ENCODE data around the gene TMEM18. TPM values are rescaled to one million over a fixed set of nuclear protein-coding genes. Genes with fewer than 3 reads are reported as not detected.

Gene TMEM18
- total RNA-seq, 4 donors from 2014 or later = 11.0 to 31.0 (median 14.5) TPM

DNA sequence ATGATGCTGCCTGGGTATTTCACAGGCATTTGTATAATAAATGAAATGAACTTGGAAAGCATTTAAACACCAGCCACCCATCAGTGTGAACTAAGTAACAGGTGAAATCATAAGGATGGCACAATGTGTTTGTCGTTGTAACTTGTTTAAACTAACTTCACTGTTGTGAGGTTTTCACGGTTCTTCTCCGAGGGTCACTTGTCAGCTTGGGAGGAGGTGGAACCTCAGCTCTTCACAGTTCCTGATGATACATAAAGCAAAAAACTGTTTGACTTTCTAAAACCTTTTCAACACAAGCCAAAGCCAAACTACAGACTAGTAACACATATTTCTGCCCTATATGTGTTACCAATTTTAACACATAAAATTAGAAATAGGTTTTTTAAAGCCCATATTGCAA is 13.1 kb downstream of the TMEM18 start:
- Histone ChIP-seq H3K27me3 (peaks cover 18% of the 10 kb centered on the region), H3K36me3 (peaks cover 0 to 24% (median 10%) of the 10 kb centered on the region in 4 donors), H3K9me3 (no peaks in the 10 kb centered on the region), H3K4me1 (no peaks in the 10 kb centered on the region), H3K4me3 (no peak overlapping the region), H3K27ac (no peak overlapping the region)
- 68 to 92% methylated on average over 3 of the region's 3 CpGs for WGBS, 2 donors (ENCODE audit: low coverage in 1 of 2)
- TF ChIP-seq, protein P1, sequence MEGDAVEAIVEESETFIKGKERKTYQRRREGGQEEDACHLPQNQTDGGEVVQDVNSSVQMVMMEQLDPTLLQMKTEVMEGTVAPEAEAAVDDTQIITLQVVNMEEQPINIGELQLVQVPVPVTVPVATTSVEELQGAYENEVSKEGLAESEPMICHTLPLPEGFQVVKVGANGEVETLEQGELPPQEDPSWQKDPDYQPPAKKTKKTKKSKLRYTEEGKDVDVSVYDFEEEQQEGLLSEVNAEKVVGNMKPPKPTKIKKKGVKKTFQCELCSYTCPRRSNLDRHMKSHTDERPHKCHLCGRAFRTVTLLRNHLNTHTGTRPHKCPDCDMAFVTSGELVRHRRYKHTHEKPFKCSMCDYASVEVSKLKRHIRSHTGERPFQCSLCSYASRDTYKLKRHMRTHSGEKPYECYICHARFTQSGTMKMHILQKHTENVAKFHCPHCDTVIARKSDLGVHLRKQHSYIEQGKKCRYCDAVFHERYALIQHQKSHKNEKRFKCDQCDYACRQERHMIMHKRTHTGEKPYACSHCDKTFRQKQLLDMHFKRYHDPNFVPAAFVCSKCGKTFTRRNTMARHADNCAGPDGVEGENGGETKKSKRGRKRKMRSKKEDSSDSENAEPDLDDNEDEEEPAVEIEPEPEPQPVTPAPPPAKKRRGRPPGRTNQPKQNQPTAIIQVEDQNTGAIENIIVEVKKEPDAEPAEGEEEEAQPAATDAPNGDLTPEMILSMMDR (IDR thresholded peaks at IDR 0.05) = no peak
- no peak for TF ChIP-seq EP300 (IDR thresholded peaks at IDR 0.05; ENCODE audit: low read depth)
- TF ChIP-seq POLR2AphosphoS5 (IDR thresholded peaks at IDR 0.05) = no peak
- in situ Hi-C loops (cut with MboI; ENCODE audit: low pct_ligation_motif_present in 1 of 4, low pct_unique_long_range_greater_than_20kb in 1 of 4, low sequenced_read_pairs in 3 of 4) = no loop called here
- intact Hi-C loops (cut with DNase I; ENCODE audit: low total_unique reads) = no loop called here
- no peak for DNase-seq

GRCh38 chr2:663221-663620 is 14.0 kb downstream of the TMEM18 start:
- TF ChIP-seq POLR2A (IDR thresholded peaks at IDR 0.05) (no peak), EP300 (IDR thresholded peaks at IDR 0.05; ENCODE audit: low read depth) (no peak), POLR2AphosphoS5 (IDR thresholded peaks at IDR 0.05) (no peak)
- TF ChIP-seq, protein P1 (IDR thresholded peaks at IDR 0.05) = no peak
- H3K4me3 ChIP-seq = no peak overlapping the region
- DNase-seq = no peak
- no peaks in the 10 kb centered on the region for H3K9me3 ChIP-seq
- H3K36me3 ChIP-seq = peaks cover 0 to 19% (median 6%) of the 10 kb centered on the region in 4 donors
- in situ Hi-C loops (cut with MboI; ENCODE audit: low pct_ligation_motif_present in 1 of 4, low pct_unique_long_range_greater_than_20kb in 1 of 4, low sequenced_read_pairs in 3 of 4) = no loop called here
- peaks cover 18% of the 10 kb centered on the region for H3K27me3 ChIP-seq
- intact Hi-C loops (cut with DNase I; ENCODE audit: low total_unique reads) = no loop called here
- H3K4me1 ChIP-seq = no peaks in the 10 kb centered on the region
- 78 to 89% methylated on average over 5 to 13 of the region's 13 CpGs for WGBS, 2 donors (ENCODE audit: low coverage in 1 of 2)
- no peak overlapping the region for H3K27ac ChIP-seq

GRCh38 chr2:661360-661635 is 15.9 kb downstream of the TMEM18 start:
- Histone ChIP-seq H3K4me3 (no peak overlapping the region), H3K4me1 (no peaks in the 10 kb centered on the region), H3K27me3 (peaks cover 22% of the 10 kb centered on the region), H3K9me3 (no peaks in the 10 kb centered on the region), H3K36me3 (peaks cover 0 to 16% (median 2%) of the 10 kb centered on the region in 4 donors), H3K27ac (no peak overlapping the region)
- WGBS, 2 donors (ENCODE audit: low coverage in 1 of 2) = 94% methylated on average over 3 to 12 of the region's 12 CpGs
- DNase-seq = no peak
- TF ChIP-seq EP300 (IDR thresholded peaks at IDR 0.05; ENCODE audit: low read depth) = no peak
- no peak for TF ChIP-seq POLR2AphosphoS5 (IDR thresholded peaks at IDR 0.05)
- no peak for TF ChIP-seq POLR2A (IDR thresholded peaks at IDR 0.05)
- intact Hi-C loops (cut with DNase I; ENCODE audit: low total_unique reads) = no loop called here
- in situ Hi-C loops (cut with MboI; ENCODE audit: low pct_ligation_motif_present in 1 of 4, low pct_unique_long_range_greater_than_20kb in 1 of 4, low sequenced_read_pairs in 3 of 4) = no loop called here

DNA sequence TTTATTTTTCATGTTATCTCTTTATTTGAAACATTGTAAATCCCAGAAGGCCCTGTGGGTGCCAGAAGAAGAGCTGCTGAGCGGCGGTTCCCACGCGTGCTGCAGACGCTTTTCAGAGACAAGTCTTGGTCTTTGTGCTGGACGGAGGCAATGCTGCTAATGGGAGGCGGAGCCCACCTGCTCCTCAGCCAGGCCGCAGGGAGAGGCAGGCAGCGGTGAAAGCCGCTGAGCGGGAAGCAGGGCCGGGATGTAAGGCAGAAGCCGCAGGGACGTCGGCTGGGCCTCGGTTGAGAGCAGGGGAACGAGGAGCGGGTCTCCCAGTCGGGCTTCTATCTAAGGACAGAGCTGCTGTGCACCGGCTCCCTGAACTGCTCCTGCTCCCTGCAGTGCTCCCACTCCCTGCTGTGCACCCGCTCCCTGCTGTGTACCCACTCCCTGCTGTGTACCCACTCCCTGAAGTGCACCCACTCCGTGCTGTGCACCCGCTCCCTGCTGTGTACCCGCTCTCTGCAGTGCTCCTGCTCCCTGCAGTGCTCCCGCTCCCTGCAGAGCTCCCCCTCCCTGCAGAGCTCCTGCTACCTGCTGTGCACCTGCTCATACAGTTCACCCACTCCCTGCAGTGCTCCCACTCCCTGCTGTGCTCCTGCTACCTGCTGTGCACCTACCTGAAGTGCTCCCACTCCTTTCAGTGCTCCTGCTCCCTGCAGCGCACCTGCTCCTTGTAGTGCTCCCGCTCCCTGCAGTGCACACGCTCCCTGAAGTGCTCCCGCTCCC is 16.4 kb downstream of the TMEM18 start:
- Histone ChIP-seq H3K27me3 (peaks cover 22% of the 10 kb centered on the region), H3K4me1 (no peaks in the 10 kb centered on the region), H3K4me3 (no peak overlapping the region), H3K36me3 (peaks cover 0 to 11% (median 0%) of the 10 kb centered on the region in 4 donors), H3K9me3 (no peaks in the 10 kb centered on the region), H3K27ac (no peak overlapping the region)
- DNase-seq = no peak
- WGBS, 2 donors (ENCODE audit: low coverage in 1 of 2) = 77 to 78% methylated on average over 8 to 29 of the region's 29 CpGs
- intact Hi-C loops (cut with DNase I; ENCODE audit: low total_unique reads) = no loop called here
- TF ChIP-seq EP300 (IDR thresholded peaks at IDR 0.05; ENCODE audit: low read depth) (no peak), POLR2AphosphoS5 (IDR thresholded peaks at IDR 0.05) (no peak), POLR2A (IDR thresholded peaks at IDR 0.05) (no peak)
- TF ChIP-seq, protein P1 (IDR thresholded peaks at IDR 0.05) = no peak
- in situ Hi-C loops (cut with MboI; ENCODE audit: low pct_ligation_motif_present in 1 of 4, low pct_unique_long_range_greater_than_20kb in 1 of 4, low sequenced_read_pairs in 3 of 4) = no loop called here

Data from transverse colon (tissue), 4 donors.